ENCODE results near the gene ASTN2. TPM values are rescaled to one million over a fixed set of nuclear protein-coding genes. Genes with fewer than 3 reads are reported as not detected.

ASTN2 gene
- total RNA-seq, 4 donors from 2014 or later: 4.0 to 7.0 (median 4.9) TPM

DNA sequence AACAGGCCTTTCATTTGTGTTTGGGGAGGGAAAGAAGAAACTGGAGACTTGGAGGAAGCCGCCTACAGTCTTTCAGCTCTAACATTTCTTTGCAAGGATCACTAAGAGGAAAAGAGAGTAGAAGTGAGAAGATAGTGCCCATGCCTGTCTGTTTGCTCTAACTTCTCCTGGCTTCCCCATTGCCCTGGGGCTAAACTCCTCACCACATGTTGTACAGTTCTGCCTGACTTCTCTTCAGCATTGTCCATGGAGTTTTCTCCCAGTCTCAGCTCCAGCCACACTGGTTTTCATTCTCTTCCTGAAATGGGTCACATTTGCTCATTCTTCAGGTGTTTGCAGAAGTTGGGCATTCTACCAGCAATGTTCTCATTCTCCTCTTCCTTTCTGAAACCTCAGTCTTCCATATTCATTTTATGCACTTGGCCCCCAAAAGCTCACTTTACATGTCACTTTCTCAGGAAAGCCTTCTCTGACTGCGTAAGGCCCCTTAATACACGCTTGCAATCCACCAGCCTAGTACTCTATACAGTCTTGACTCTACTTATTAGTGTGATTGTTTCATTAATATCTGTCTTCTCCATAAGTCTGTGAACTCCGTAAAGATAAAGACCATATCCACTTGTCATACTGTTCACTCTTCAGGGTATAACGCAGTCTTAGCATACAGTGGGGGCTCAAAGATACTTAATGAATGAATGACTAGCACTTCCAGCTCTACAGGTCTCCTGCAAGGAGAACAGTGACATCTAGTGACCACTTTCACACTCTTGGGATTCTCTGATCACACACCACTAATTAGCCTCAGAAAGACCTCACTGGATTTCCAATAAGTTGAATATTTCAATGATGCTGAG, 768.0 kb downstream of the ASTN2 start:
- Histone ChIP-seq H3K36me3 (peaks cover 0 to 15% of the 10 kb centered on the region in 2 donors), H3K27me3 (no peaks in the 10 kb centered on the region), H3K27ac (no peak overlapping the region), H3K4me1 (peaks cover 0 to 4% (median 0%) of the 10 kb centered on the region in 3 donors), H3K9me3 (no peaks in the 10 kb centered on the region), H3K4me3 (no peak overlapping the region)
- no peak for ATAC-seq
- WGBS, 2 donors (ENCODE audit: low coverage in 1 of 2): 80 to 92% methylated on average over 2 to 5 of the region's 5 CpGs
- no peak for TF ChIP-seq POLR2A (IDR thresholded peaks at IDR 0.05)
- TF ChIP-seq, protein P1, sequence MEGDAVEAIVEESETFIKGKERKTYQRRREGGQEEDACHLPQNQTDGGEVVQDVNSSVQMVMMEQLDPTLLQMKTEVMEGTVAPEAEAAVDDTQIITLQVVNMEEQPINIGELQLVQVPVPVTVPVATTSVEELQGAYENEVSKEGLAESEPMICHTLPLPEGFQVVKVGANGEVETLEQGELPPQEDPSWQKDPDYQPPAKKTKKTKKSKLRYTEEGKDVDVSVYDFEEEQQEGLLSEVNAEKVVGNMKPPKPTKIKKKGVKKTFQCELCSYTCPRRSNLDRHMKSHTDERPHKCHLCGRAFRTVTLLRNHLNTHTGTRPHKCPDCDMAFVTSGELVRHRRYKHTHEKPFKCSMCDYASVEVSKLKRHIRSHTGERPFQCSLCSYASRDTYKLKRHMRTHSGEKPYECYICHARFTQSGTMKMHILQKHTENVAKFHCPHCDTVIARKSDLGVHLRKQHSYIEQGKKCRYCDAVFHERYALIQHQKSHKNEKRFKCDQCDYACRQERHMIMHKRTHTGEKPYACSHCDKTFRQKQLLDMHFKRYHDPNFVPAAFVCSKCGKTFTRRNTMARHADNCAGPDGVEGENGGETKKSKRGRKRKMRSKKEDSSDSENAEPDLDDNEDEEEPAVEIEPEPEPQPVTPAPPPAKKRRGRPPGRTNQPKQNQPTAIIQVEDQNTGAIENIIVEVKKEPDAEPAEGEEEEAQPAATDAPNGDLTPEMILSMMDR (IDR thresholded peaks at IDR 0.05): peak; percentile 9 to 62 (median 26)
- TF ChIP-seq POLR2AphosphoS5 (IDR thresholded peaks at IDR 0.05): no peak

DNA sequence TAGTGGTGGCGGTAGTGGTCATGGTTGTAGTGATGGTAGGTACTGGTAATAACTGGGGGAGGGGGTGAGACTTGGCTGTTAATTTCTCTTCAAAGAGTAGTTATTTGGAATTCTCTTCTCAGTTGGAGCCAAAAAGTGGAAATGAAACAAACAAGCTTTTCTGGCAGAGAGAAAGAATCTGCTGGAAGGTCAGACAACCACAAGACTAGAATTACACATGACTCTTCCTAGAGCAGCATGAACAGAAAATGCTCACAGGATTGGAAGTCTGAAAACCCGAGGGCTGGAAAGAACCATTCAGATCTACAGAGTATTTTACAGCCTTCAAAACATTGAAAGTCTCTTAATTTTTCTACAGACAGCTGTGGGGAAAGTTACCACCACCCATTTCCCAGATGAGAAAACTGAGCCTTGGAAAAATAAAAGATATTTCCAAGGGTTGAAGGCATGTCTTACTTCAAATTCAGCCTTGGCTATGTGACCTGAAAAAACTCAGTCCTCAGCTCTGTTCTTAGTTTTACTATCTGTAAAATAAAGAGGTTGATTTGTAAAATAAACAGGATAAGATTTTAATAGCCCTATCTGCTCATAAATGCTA, 770.7 kb downstream of the ASTN2 start:
- H3K9me3 ChIP-seq: no peaks in the 10 kb centered on the region
- no peak overlapping the region for H3K27ac ChIP-seq
- H3K36me3 ChIP-seq: no peaks in the 10 kb centered on the region
- peaks cover 0 to 15% (median 0%) of the 10 kb centered on the region in 3 donors for H3K4me1 ChIP-seq
- ATAC-seq: no peak
- H3K27me3 ChIP-seq: no peaks in the 10 kb centered on the region
- TF ChIP-seq, protein P1 (IDR thresholded peaks at IDR 0.05): no peak
- no peak for TF ChIP-seq POLR2AphosphoS5 (IDR thresholded peaks at IDR 0.05)
- H3K4me3 ChIP-seq: no peak overlapping the region
- WGBS, 2 donors (ENCODE audit: low coverage in 1 of 2): 62 to 76% methylated on average over 2 of the region's 2 CpGs

DNA sequence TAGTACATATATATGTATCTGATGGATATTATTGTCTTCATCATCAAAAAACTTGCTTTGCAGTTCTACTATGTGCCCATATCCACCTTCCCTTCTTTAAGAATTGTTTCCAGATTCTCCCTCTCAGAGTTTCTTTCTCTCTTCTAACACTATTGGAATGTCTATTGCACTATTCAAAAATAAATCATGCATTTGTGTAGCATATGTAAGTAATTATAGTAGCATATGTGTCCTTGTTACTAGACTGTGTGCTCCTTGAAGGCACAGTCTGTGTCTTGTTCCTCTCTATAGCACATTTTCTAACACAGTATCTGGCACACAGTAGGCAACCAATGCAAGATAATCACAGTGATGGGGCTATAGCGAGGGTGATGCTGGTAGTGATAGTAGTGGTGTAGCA, 771.2 kb downstream of the ASTN2 start:
- H3K9me3 ChIP-seq: no peaks in the 10 kb centered on the region
- TF ChIP-seq EP300 (IDR thresholded peaks at IDR 0.05): no peak
- no peak for TF ChIP-seq POLR2AphosphoS5 (IDR thresholded peaks at IDR 0.05)
- TF ChIP-seq, protein P1 (IDR thresholded peaks at IDR 0.05): no peak
- no peak for TF ChIP-seq POLR2A (IDR thresholded peaks at IDR 0.05)
- H3K36me3 ChIP-seq: no peaks in the 10 kb centered on the region
- H3K27me3 ChIP-seq: no peaks in the 10 kb centered on the region
- H3K4me3 ChIP-seq: no peak overlapping the region
- WGBS, 2 donors (ENCODE audit: low coverage in 1 of 2): 80 to 86% methylated on average over 1 of the region's 1 CpG
- ATAC-seq: no peak
- H3K4me1 ChIP-seq: peaks cover 0 to 15% (median 0%) of the 10 kb centered on the region in 3 donors
- no peak overlapping the region for H3K27ac ChIP-seq

DNA sequence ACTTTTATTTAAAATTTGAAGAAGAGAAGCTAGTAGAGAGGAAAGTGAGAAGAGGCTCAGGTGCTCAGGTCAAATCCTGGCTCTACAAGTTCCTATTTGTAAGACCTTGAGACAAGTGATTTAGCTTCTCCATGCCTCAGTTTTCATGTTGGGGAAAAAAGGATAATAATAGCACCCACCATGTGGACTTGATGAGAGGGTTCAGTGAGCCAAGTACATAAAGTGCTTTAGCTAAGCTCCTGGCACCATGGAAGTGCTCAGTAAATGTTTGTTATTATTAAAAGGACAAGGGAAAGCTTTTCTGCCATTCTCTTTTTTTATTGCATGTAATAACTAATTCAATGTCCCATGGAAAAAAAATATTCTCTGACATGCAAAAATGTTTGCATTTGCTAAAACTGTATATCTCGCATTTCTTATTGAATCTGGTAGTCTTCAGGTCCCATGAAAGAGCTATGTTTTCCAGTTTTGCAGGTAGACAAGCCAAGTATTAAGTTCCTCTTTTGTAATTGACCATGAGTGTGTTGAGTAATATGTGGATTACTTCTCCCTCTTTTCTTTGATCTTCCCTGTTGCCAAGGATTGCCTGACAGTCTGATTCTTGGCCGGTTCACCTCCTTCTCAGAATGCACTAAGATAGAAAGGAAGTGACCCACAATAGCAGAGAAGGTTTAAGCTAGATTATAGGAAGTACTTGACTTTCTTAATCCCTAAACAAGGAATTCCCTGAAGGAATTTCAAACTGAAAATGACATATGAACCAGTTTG, 773.4 kb downstream of the ASTN2 start:
- peak overlapping the region in 1 of 4 donors; percentile 30 for H3K27ac ChIP-seq

More for the DNA sequence above, 773.4 kb downstream of the ASTN2 start:
- no peak overlapping the region for H3K4me3 ChIP-seq
- H3K9me3 ChIP-seq: no peaks in the 10 kb centered on the region
- 56 to 89% methylated on average over 1 to 2 of the region's 2 CpGs for WGBS, 2 donors (ENCODE audit: low coverage in 1 of 2)
- H3K27me3 ChIP-seq: no peaks in the 10 kb centered on the region
- peak; percentile 68 for ATAC-seq
- H3K36me3 ChIP-seq: no peaks in the 10 kb centered on the region
- TF ChIP-seq, protein P1 (IDR thresholded peaks at IDR 0.05): no peak
- TF ChIP-seq POLR2A (IDR thresholded peaks at IDR 0.05) (no peak), POLR2AphosphoS5 (IDR thresholded peaks at IDR 0.05) (peak; percentile 50), EP300 (IDR thresholded peaks at IDR 0.05) (no peak)
- peaks cover 0 to 15% (median 0%) of the 10 kb centered on the region in 3 donors for H3K4me1 ChIP-seq
